NCI-H2227 (cell line): Measurements from ENCODE around the gene SLC38A8.

Source experiments
- DNase-seq: peaks from one replicate; lab custom pipeline; 2025; ENCODE audit not compliant: unreplicated experiment; lab: John Stamatoyannopoulos, UW

SLC38A8 gene

GRCh38 chr16:83971165-83972130 is 71.1 kb downstream of the SLC38A8 start:
- no peak for DNase-seq

GRCh38 chr16:83970430-83970815 is 72.2 kb downstream of the SLC38A8 start:
- no peak for DNase-seq

GRCh38 chr16:83969771-83970429 is 72.7 kb downstream of the SLC38A8 start:
- no peak for DNase-seq

- no peak for DNase-seq
Observed at GRCh38 chr16:83968891-83969649, 73.5 kb downstream of the SLC38A8 start.

- peak; percentile 47 for DNase-seq
Observed at GRCh38 chr16:83968306-83968851, 74.2 kb downstream of the SLC38A8 start.

- peak; percentile 51 for DNase-seq
Observed at GRCh38 chr16:83967838-83968305, 74.7 kb downstream of the SLC38A8 start, which contains the start of gene NECAB2. NECAB2 (plus strand) TSS chr16:83968244; CDS start chr16:83968649, 405 bp downstream.

- DNase-seq, result no peak
Observed at GRCh38 chr16:83967091-83967490, 75.5 kb downstream of the SLC38A8 start.

- DNase-seq, result no peak
Observed at GRCh38 chr16:83966153-83966696, 76.4 kb downstream of the SLC38A8 start.

- DNase-seq, result no peak
Observed at GRCh38 chr16:83965444-83966152, 77.0 kb downstream of the SLC38A8 start.

GRCh38 chr16:83964684-83965443 is 77.7 kb downstream of the SLC38A8 start:
- no peak for DNase-seq

GRCh38 chr16:83963277-83964119 is 79.1 kb downstream of the SLC38A8 start:
- DNase-seq, result no peak

GRCh38 chr16:83961591-83961990 is 81.0 kb downstream of the SLC38A8 start:
- DNase-seq, result no peak

GRCh38 chr16:83960521-83961249 is 81.9 kb downstream of the SLC38A8 start:
- no peak for DNase-seq
